Ovary (tissue), 9 donors: ENCODE results near the gene DCAF6. TPM values are rescaled to one million over a fixed set of nuclear protein-coding genes. Genes with fewer than 3 reads are reported as not detected.

ENCODE experiments used
- DNase-seq, 5 donors: peaks; one replicate each; pipeline ENCODE4 v3.0.0-alpha.2; 2019 to 2020
- H3K27ac ChIP-seq, 2 donors: fragments of 200-600 bp; one replicate each; pipeline versions ENCODE4 v1.5.1 to v1.8.0; 2019 to 2022
- H3K27me3 ChIP-seq: fragments of 200-600 bp; one replicate; pipeline ENCODE4 v1.8.0; 2022
- H3K36me3 ChIP-seq: fragments of 200-600 bp; sonication (generic); one replicate; pipeline ENCODE4 v1.5.1; 2019
- H3K4me1 ChIP-seq: one replicate; pipeline ENCODE4 v1.8.1; 2013; ENCODE audit warnings: mild to moderate bottlenecking, moderate library complexity; ENCODE audit not compliant: insufficient read depth
- H3K4me3 ChIP-seq: fragments of 200-600 bp; sonication (generic); one replicate; pipeline ENCODE4 v1.5.1; 2017
- H3K9me3 ChIP-seq, 2 donors: fragments of 200-600 bp in 1 of 2; sonication (generic) in 1 of 2; one replicate each; pipeline versions ENCODE4 v1.5.1 to v1.8.1; 2013 to 2019; ENCODE audit warnings: mild to moderate bottlenecking in 1 of 2, moderate library complexity in 1 of 2
- CTCF ChIP-seq, 3 donors: fragments of 450-650 bp in 2 of 3; fragments of 200-600 bp in 1 of 3; IDR thresholded peaks; one replicate each; pipeline versions ENCODE4 v1.5.1 to v1.8.0; 2016 to 2022; ENCODE audit warnings: antibody characterized with exemption in 3 of 3, mild to moderate bottlenecking in 1 of 3
- EP300 ChIP-seq: sonication (generic); formaldehyde crosslinking; IDR thresholded peaks from one replicate; pipeline ENCODE4 v1.6.1; 2017; ENCODE audit warnings: antibody characterized with exemption
- POLR2A ChIP-seq: fragments of 450-650 bp; IDR thresholded peaks from one replicate; pipeline ENCODE4 v1.6.1; 2017; ENCODE audit warnings: antibody characterized with exemption, mild to moderate bottlenecking, moderate library complexity
- WGBS, 3 donors: extraction: QIAGEN DNeasy Blood & Tissue Kit in 1 of 3; methylation state at CpG; one replicate each; pipeline versions ENCODE4 v1.1.5 to v1.1.7; 2013 to 2017; 5-methylcytosine and 5-hydroxymethylcytosine counted together
- intact Hi-C, 4 donors: fragments of 100-400 bp; cut with DNase I; formaldehyde crosslinking; loops; one replicate each; pipeline versions ENCODE4 v1.11.0 to v1.15.1; 2022 to 2023
- polyA plus RNA-seq, 2 donors: library from polyadenylated mRNA; stranded (reverse); fragments of 200-250 nt in 1 of 2; fragments of 350-450 nt in 1 of 2; fragmentation: Illumina TruSeq in 1 of 2; extraction: RNeasy Lipid Tissue Mini Kit (QIAGEN cat#74804) in 1 of 2; gene quantifications; one replicate each; pipeline ENCODE4 v1.2.3, GENCODE V29; 2013 to 2014
- total RNA-seq, 7 donors: library from RNA; depleted of rRNA in 2 of 7; stranded (reverse); fragments of >200 nt in 2 of 7; fragmentation: NEBNext Ultra II Directional in 3 of 7; extraction: Animal tissue kit (Norgen Biotek cat#: 25700) in 3 of 7; gene quantifications; one replicate each; pipeline versions ENCODE4 v1.1.0 to v1.2.4, GENCODE V29; 2016 to 2023
- donor health status: DM: no; HTN: no; CAD: no; lungs with moderate emphysema.
- donor health status: DM: no; HTN: no; CAD: no.
- donor health status: Bipolar disorder and iron deficiency.
- donor health status: DM: yes; HTN: yes; CAD: no.
- donor health status: DM: no; HTN: no; CAD: no.
- donor health status: DM: yes; HTN: yes; CAD: no.

Gene DCAF6
- total and polyA plus RNA-seq, 9 donors, result 32.1 to 65.9 (median 44.4) TPM

- no peak for TF ChIP-seq POLR2A
- no peak for TF ChIP-seq EP300
- TF ChIP-seq CTCF (IDR thresholded peaks at IDR 0.05), result no peak
- intact Hi-C loops, result no loop called here
- no peak overlapping the region for H3K4me3 ChIP-seq
Measured at GRCh38 chr1:168007691-168008090, 71.2 kb downstream of the DCAF6 start.

GRCh38 chr1:168008595-168008994, 72.1 kb downstream of the DCAF6 start:
- H3K36me3 ChIP-seq, result no peaks in the 10 kb centered on the region
- intact Hi-C loops, result no loop called here
- no peaks in the 10 kb centered on the region for H3K27me3 ChIP-seq
- TF ChIP-seq CTCF (IDR thresholded peaks at IDR 0.05) (no peak), EP300 (no peak), POLR2A (no peak)
- peaks cover 2% of the 10 kb centered on the region for H3K4me1 ChIP-seq
- 86 to 95% (median 91%) methylated on average over 5 of the region's 5 CpGs for WGBS, 3 donors
- H3K27ac ChIP-seq, result no peak overlapping the region
- H3K4me3 ChIP-seq, result no peak overlapping the region
- DNase-seq, result no peak
- no peaks in the 10 kb centered on the region for H3K9me3 ChIP-seq

More at GRCh38 chr1:168007691-168008090, 71.2 kb downstream of the DCAF6 start:
- H3K27ac ChIP-seq, result no peak overlapping the region
- DNase-seq, result no peak
- H3K4me1 ChIP-seq, result peaks cover 2% of the 10 kb centered on the region
- no peaks in the 10 kb centered on the region for H3K9me3 ChIP-seq
- WGBS, 3 donors, result 49 to 73% (median 64%) methylated on average over 1 of the region's 1 CpG
- no peaks in the 10 kb centered on the region for H3K27me3 ChIP-seq
- no peaks in the 10 kb centered on the region for H3K36me3 ChIP-seq

- H3K4me1 ChIP-seq, result peaks cover 2% of the 10 kb centered on the region
- H3K27ac ChIP-seq, result no peak overlapping the region
- H3K9me3 ChIP-seq, result no peaks in the 10 kb centered on the region
- no peak for DNase-seq
- intact Hi-C loops, result no loop called here
- no peak overlapping the region for H3K4me3 ChIP-seq
- H3K36me3 ChIP-seq, result no peaks in the 10 kb centered on the region
- H3K27me3 ChIP-seq, result no peaks in the 10 kb centered on the region
- TF ChIP-seq POLR2A (no peak), EP300 (no peak), CTCF (IDR thresholded peaks at IDR 0.05) (no peak)
Measured at GRCh38 chr1:168009322-168009721, 72.8 kb downstream of the DCAF6 start.

GRCh38 chr1:168019407-168019806, 82.9 kb downstream of the DCAF6 start:
- Histone ChIP-seq H3K27me3 (no peaks in the 10 kb centered on the region), H3K27ac (no peak overlapping the region), H3K9me3 (no peaks in the 10 kb centered on the region), H3K36me3 (no peaks in the 10 kb centered on the region), H3K4me3 (no peak overlapping the region), H3K4me1 (no peaks in the 10 kb centered on the region)
- WGBS, 3 donors, result 92 to 97% (median 94%) methylated on average over 1 of the region's 1 CpG
- TF ChIP-seq POLR2A (no peak), CTCF (IDR thresholded peaks at IDR 0.05) (no peak), EP300 (no peak)
- DNase-seq, result no peak
- intact Hi-C loops, result no loop called here

GRCh38 chr1:168031198-168031597, 94.7 kb downstream of the DCAF6 start:
- Histone ChIP-seq H3K4me3 (no peak overlapping the region), H3K27ac (no peak overlapping the region), H3K27me3 (no peaks in the 10 kb centered on the region), H3K4me1 (peaks cover 6% of the 10 kb centered on the region), H3K9me3 (no peaks in the 10 kb centered on the region), H3K36me3 (no peaks in the 10 kb centered on the region)
- DNase-seq, result no peak
- 94 to 95% (median 95%) methylated on average over 5 of the region's 5 CpGs for WGBS, 3 donors
- TF ChIP-seq POLR2A (no peak), CTCF (IDR thresholded peaks at IDR 0.05) (no peak), EP300 (no peak)
- intact Hi-C loops, result no loop called here
